Mesothelial cell of epicardium (in vitro differentiated cells): ENCODE results near the gene ZFYVE28. TPM values are rescaled to one million over a fixed set of nuclear protein-coding genes. Genes with fewer than 3 reads are reported as not detected.

Source experiments
- DNase-seq, 2 experiments: peaks; one replicate each; pipeline ENCODE4 v3.0.0; 2021; ENCODE audit warnings: low spot score in 2 of 2; ENCODE audit not compliant: unreplicated experiment in 2 of 2
- H3K27ac Mint-ChIP-seq: 2 replicates; pipeline ENCODE4 v1.8.0; 2021; ENCODE audit warnings: mixed read lengths
- H3K27me3 Mint-ChIP-seq: 2 replicates; pipeline ENCODE4 v1.8.0; 2021; ENCODE audit warnings: low read depth, mixed read lengths
- H3K36me3 Mint-ChIP-seq: 2 replicates; pipeline ENCODE4 v1.8.0; 2021; ENCODE audit warnings: mixed read lengths
- H3K4me1 Mint-ChIP-seq: 2 replicates; pipeline ENCODE4 v1.8.0; 2021; ENCODE audit warnings: mixed read lengths
- H3K4me3 Mint-ChIP-seq: 2 replicates; pipeline ENCODE4 v1.8.0; 2021; ENCODE audit warnings: mild to moderate bottlenecking, moderate library complexity, mixed read lengths
- H3K9me3 Mint-ChIP-seq: 2 replicates; pipeline ENCODE4 v1.8.0; 2021; ENCODE audit warnings: mixed read lengths
- total RNA-seq: library from RNA; stranded (reverse); gene quantifications from 3 replicates; pipeline ENCODE4 v1.2.1, GENCODE V29; 2021
- TF ChIP-seq, protein P1 (sequence below): fragments of 200-600 bp; sonication (generic); IDR thresholded peaks from one replicate; pipeline ENCODE4 v1.5.0; 2021; ENCODE audit warnings: antibody characterized with exemption; ENCODE audit not compliant: unreplicated experiment

Gene ZFYVE28
- total RNA-seq, 1 donor from 2014 or later, result 0.51 TPM

DNA sequence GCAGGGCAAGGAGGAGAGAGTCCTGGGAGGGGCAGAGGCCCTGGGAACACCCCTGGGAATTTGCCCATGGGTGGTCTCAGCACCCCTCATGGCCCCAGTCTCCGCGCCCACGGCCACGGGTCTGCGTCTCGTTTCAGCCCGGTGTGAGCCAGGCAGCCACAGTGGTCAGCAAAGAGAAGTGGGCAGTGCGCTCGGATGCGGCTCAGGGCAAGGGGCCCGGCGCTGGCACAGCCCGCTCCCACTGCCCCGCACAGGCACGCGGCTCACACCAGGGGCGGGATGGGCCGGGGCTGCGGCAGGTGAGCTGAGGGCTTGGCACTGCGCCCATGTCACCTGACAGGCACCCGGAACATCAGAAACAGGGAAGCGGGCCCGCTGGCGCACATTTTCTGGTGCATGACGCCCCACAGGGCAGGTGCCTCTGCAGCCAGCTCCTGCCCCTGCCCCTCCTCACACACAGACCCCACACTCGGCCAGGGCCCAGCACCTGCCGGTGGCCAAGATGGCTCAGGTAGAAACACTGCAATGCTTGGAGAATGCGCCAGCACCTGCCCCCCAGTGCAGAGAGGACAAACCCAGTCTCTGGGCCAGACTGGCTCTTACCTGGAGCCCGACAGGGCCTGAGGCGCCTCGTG lies 114.6 kb downstream of the ZFYVE28 start:
- H3K27ac Mint-ChIP-seq, result no peak overlapping the region
- DNase-seq, result peak in 1 of 2 experiments; percentile 35
- H3K4me1 Mint-ChIP-seq, result no peaks in the 10 kb centered on the region
- H3K27me3 Mint-ChIP-seq, result peaks cover 1% of the 10 kb centered on the region
- no peak overlapping the region for H3K4me3 Mint-ChIP-seq
- TF ChIP-seq, protein P1, sequence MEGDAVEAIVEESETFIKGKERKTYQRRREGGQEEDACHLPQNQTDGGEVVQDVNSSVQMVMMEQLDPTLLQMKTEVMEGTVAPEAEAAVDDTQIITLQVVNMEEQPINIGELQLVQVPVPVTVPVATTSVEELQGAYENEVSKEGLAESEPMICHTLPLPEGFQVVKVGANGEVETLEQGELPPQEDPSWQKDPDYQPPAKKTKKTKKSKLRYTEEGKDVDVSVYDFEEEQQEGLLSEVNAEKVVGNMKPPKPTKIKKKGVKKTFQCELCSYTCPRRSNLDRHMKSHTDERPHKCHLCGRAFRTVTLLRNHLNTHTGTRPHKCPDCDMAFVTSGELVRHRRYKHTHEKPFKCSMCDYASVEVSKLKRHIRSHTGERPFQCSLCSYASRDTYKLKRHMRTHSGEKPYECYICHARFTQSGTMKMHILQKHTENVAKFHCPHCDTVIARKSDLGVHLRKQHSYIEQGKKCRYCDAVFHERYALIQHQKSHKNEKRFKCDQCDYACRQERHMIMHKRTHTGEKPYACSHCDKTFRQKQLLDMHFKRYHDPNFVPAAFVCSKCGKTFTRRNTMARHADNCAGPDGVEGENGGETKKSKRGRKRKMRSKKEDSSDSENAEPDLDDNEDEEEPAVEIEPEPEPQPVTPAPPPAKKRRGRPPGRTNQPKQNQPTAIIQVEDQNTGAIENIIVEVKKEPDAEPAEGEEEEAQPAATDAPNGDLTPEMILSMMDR, result no peak
- H3K36me3 Mint-ChIP-seq, result no peaks in the 10 kb centered on the region
- H3K9me3 Mint-ChIP-seq, result peaks cover 19% of the 10 kb centered on the region

- peaks cover 18% of the 10 kb centered on the region for H3K9me3 Mint-ChIP-seq
- no peak overlapping the region for H3K4me3 Mint-ChIP-seq
- H3K36me3 Mint-ChIP-seq, result no peaks in the 10 kb centered on the region
- H3K27me3 Mint-ChIP-seq, result peaks cover 3% of the 10 kb centered on the region
- TF ChIP-seq, protein P1, result no peak
- peak in 1 of 2 experiments; percentile 35 for DNase-seq
- no peak overlapping the region for H3K27ac Mint-ChIP-seq
- H3K4me1 Mint-ChIP-seq, result no peaks in the 10 kb centered on the region
Measured at GRCh38 chr4:2303121-2303685, 115.2 kb downstream of the ZFYVE28 start.

- Mint-ChIP-seq H3K27me3 (peaks cover 7% of the 10 kb centered on the region), H3K27ac (no peak overlapping the region), H3K4me1 (no peaks in the 10 kb centered on the region), H3K36me3 (no peaks in the 10 kb centered on the region), H3K4me3 (no peak overlapping the region), H3K9me3 (peaks cover 12% of the 10 kb centered on the region)
- TF ChIP-seq, protein P1, result no peak
- no peak for DNase-seq
Measured at GRCh38 chr4:2302387-2303119, 115.9 kb downstream of the ZFYVE28 start.

DNA sequence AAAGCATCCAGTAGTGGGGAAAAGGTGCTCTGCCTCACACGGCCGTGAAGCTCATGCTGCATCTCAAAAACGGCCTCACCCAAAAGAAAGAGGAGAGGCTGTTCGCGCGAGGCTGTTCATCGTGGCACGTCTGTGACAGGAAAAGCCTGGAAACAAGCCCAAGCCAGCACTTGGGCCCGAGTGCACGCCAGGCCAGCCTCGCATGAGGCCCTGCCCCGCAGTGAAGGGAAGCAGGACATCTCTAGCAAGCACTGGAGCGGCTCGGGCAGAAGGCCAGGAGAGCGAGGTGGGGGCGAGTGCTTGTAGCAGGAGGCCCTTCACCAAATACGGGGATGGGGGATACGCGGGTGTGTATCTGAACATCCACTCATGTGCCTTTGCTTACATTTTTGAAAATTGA lies 116.6 kb downstream of the ZFYVE28 start:
- H3K4me1 Mint-ChIP-seq, result no peaks in the 10 kb centered on the region
- no peak overlapping the region for H3K4me3 Mint-ChIP-seq
- peaks cover 9% of the 10 kb centered on the region for H3K27me3 Mint-ChIP-seq
- DNase-seq, result peak in 1 of 2 experiments; percentile 35
- TF ChIP-seq, protein P1, result no peak
- H3K27ac Mint-ChIP-seq, result no peak overlapping the region
- peaks cover 9% of the 10 kb centered on the region for H3K9me3 Mint-ChIP-seq
- H3K36me3 Mint-ChIP-seq, result no peaks in the 10 kb centered on the region

DNA sequence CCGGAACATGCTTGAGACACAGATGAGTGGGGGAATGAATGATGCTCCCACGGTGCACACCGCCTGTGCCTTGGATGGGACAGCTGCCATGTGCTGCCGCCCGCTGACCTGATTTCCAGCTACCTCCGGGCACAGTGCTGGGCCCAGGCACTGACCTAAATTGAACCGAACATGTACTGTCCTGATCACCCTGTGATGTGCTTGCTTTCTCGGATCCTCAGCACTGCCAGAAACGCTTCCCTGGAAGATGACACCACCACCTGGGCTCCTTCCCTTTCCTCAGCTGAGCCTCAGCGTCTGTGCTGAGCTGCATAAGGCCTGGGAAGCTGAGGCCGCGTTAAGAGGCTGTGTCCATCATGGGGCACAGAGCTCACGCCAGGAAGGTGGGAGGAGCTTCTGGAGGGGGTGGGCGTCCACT lies 117.2 kb downstream of the ZFYVE28 start:
- no peak for DNase-seq
- Mint-ChIP-seq H3K36me3 (no peaks in the 10 kb centered on the region), H3K27me3 (peaks cover 9% of the 10 kb centered on the region), H3K4me1 (no peaks in the 10 kb centered on the region), H3K9me3 (peaks cover 7% of the 10 kb centered on the region), H3K4me3 (no peak overlapping the region), H3K27ac (no peak overlapping the region)
- TF ChIP-seq, protein P1, result no peak
